DOHH2 (cell line): ENCODE measurements around the gene PACSIN1.

Experiments used
- H3F3A ChIP-seq: fragments of 200-600 bp; sonication (generic), shearing (Covaris generic); 2 replicates; pipeline ENCODE4 v1.6.0; 2016; ENCODE audit warnings: antibody characterized with exemption, mild to moderate bottlenecking; ENCODE audit not compliant: control insufficient read depth, insufficient read depth
- H3K27ac ChIP-seq: fragments of 200-600 bp; sonication (generic); 2 replicates; pipeline ENCODE4 v1.5.1; 2014; ENCODE audit warnings: low read depth, mild to moderate bottlenecking, low read length, moderate library complexity
- H3K27me3 ChIP-seq: fragments of 200-600 bp; sonication (generic); 2 replicates; pipeline ENCODE4 v1.6.1; 2014; ENCODE audit warnings: mild to moderate bottlenecking, low read length, mixed read lengths; ENCODE audit not compliant: control insufficient read depth
- H3K36me3 ChIP-seq: fragments of 200-600 bp; sonication (generic); 2 replicates; pipeline ENCODE4 v1.6.1; 2014; ENCODE audit warnings: mild to moderate bottlenecking, low read length, moderate library complexity, mixed read lengths; ENCODE audit not compliant: control insufficient read depth
- H3K4me1 ChIP-seq: fragments of 200-600 bp; sonication (generic); 2 replicates; pipeline ENCODE4 v1.6.1; 2014; ENCODE audit warnings: mild to moderate bottlenecking, low read length, mixed read lengths; ENCODE audit not compliant: control insufficient read depth
- H3K4me2 ChIP-seq: fragments of 200-600 bp; sonication (generic); 2 replicates; pipeline ENCODE4 v1.6.0; 2014; ENCODE audit warnings: mild to moderate bottlenecking, low read length, moderate library complexity
- H3K4me3 ChIP-seq: fragments of 200-600 bp; sonication (generic); 2 replicates; pipeline ENCODE4 v1.5.1; 2014; ENCODE audit warnings: mild to moderate bottlenecking, low read length, mixed read lengths
- H3K79me2 ChIP-seq: fragments of 200-600 bp; sonication (generic); 2 replicates; pipeline ENCODE4 v1.6.1; 2014; ENCODE audit warnings: mild to moderate bottlenecking, low read length, mixed read lengths; ENCODE audit not compliant: control insufficient read depth
- H3K9me2 ChIP-seq: fragments of 200-600 bp; sonication (generic); replicated peaks from 2 replicates; pipeline ENCODE4 v1.6.1; 2014; ENCODE audit warnings: mild to moderate bottlenecking, low read length, mixed read lengths; ENCODE audit not compliant: control insufficient read depth
- H3K9me3 ChIP-seq: fragments of 200-600 bp; sonication (generic); 2 replicates; pipeline ENCODE4 v1.6.1; 2014; ENCODE audit warnings: antibody characterized with exemption, low read length, mixed read lengths; ENCODE audit not compliant: control insufficient read depth, insufficient read depth
- H4K20me1 ChIP-seq: fragments of 200-600 bp; sonication (generic); 2 replicates; pipeline ENCODE4 v1.6.0; 2014; ENCODE audit warnings: low read depth, mild to moderate bottlenecking, antibody characterized with exemption, low read length, moderate library complexity; ENCODE audit not compliant: control insufficient read depth, insufficient read depth
- CTCF ChIP-seq: fragments of 200-600 bp; sonication (generic); IDR thresholded peaks from one replicate; pipeline ENCODE4 v1.5.1; 2014; ENCODE audit warnings: antibody characterized with exemption, mild to moderate bottlenecking, low read depth, low read length; ENCODE audit not compliant: poor library complexity, severe bottlenecking
- EZH2phosphoT487 ChIP-seq: fragments of 200-600 bp; sonication (generic); IDR thresholded peaks from 2 replicates; pipeline ENCODE4 v1.6.1; 2017; ENCODE audit warnings: borderline replicate concordance, mild to moderate bottlenecking, antibody characterized with exemption, low read length, moderate library complexity, mixed read lengths

PACSIN1 gene

GRCh38 chr6:34451192-34451591 is 14.7 kb upstream of the PACSIN1 start:
- Histone ChIP-seq H3K4me3 (no peak overlapping the region), H3K9me3 (no peaks in the 10 kb centered on the region), H3K4me1 (peaks cover 5% of the 10 kb centered on the region; the same call in 1 of the 2 replicates), H3K79me2 (no peaks in the 10 kb centered on the region), H4K20me1 (no peaks in the 10 kb centered on the region), H3K27me3 (no peaks in the 10 kb centered on the region), H3K9me2 (no peaks in the 10 kb centered on the region), H3K4me2 (no peak overlapping the region), H3K27ac (no peak overlapping the region), H3K36me3 (no peaks in the 10 kb centered on the region), H3F3A (no peaks in the 10 kb centered on the region)
- TF ChIP-seq CTCF: no peak
- no peak for TF ChIP-seq EZH2phosphoT487

- no peaks in the 10 kb centered on the region for H3K79me2 ChIP-seq
- TF ChIP-seq EZH2phosphoT487 (no peak), CTCF (no peak)
- no peak overlapping the region for H3K4me3 ChIP-seq
- H3F3A ChIP-seq: no peaks in the 10 kb centered on the region
- no peaks in the 10 kb centered on the region for H3K9me3 ChIP-seq
- no peaks in the 10 kb centered on the region for H3K27me3 ChIP-seq
- H3K4me1 ChIP-seq: 0 out of 2 replicates have a peak, but pooled peaks cover 3% of the 10 kb centered on the region
- H3K36me3 ChIP-seq: no peaks in the 10 kb centered on the region
- no peak overlapping the region for H3K27ac ChIP-seq
- H4K20me1 ChIP-seq: no peaks in the 10 kb centered on the region
- H3K9me2 ChIP-seq: no peaks in the 10 kb centered on the region
- H3K4me2 ChIP-seq: no peak overlapping the region
Measured at GRCh38 chr6:34455831-34456230, 10.0 kb upstream of the PACSIN1 start.

- H3K4me3 ChIP-seq: no peak overlapping the region
- no peaks in the 10 kb centered on the region for H3F3A ChIP-seq
- no peaks in the 10 kb centered on the region for H3K9me2 ChIP-seq
- H3K79me2 ChIP-seq: no peaks in the 10 kb centered on the region
- no peaks in the 10 kb centered on the region for H4K20me1 ChIP-seq
- H3K9me3 ChIP-seq: no peaks in the 10 kb centered on the region
- no peak for TF ChIP-seq CTCF
- no peak for TF ChIP-seq EZH2phosphoT487
- H3K27me3 ChIP-seq: no peaks in the 10 kb centered on the region
- H3K4me1 ChIP-seq: peaks cover 3% of the 10 kb centered on the region; the same call in 1 of the 2 replicates
- no peak overlapping the region for H3K27ac ChIP-seq
- H3K4me2 ChIP-seq: no peak overlapping the region
- H3K36me3 ChIP-seq: no peaks in the 10 kb centered on the region
Measured at GRCh38 chr6:34457382-34457741, 8.5 kb upstream of the PACSIN1 start.
